Astrocyte of the cerebellum (primary cell): Measurements from ENCODE around the gene UNKL.

Experiments used
- DNase-seq: peaks from one replicate; pipeline ENCODE4 v3.0.0-alpha.2; 2011; ENCODE audit warnings: low read depth
- H3K4me3 ChIP-seq: 2 replicates; pipeline ENCODE4 v1.5.1; 2011; ENCODE audit warnings: mild to moderate bottlenecking, low read depth, low read length, moderate library complexity
- in situ Hi-C: cut with HindIII; loops from 2 replicates; pipeline ENCODE4 v1.10.0; 2017; ENCODE audit warnings: low sequenced_read_pairs
- TF ChIP-seq, protein P1 (sequence below): IDR thresholded peaks from 2 replicates; pipeline ENCODE4 v1.5.1; 2012; ENCODE audit warnings: low read length, low read depth, moderate library complexity, mild to moderate bottlenecking; ENCODE audit errors: missing control alignments

The UNKL gene

DNA sequence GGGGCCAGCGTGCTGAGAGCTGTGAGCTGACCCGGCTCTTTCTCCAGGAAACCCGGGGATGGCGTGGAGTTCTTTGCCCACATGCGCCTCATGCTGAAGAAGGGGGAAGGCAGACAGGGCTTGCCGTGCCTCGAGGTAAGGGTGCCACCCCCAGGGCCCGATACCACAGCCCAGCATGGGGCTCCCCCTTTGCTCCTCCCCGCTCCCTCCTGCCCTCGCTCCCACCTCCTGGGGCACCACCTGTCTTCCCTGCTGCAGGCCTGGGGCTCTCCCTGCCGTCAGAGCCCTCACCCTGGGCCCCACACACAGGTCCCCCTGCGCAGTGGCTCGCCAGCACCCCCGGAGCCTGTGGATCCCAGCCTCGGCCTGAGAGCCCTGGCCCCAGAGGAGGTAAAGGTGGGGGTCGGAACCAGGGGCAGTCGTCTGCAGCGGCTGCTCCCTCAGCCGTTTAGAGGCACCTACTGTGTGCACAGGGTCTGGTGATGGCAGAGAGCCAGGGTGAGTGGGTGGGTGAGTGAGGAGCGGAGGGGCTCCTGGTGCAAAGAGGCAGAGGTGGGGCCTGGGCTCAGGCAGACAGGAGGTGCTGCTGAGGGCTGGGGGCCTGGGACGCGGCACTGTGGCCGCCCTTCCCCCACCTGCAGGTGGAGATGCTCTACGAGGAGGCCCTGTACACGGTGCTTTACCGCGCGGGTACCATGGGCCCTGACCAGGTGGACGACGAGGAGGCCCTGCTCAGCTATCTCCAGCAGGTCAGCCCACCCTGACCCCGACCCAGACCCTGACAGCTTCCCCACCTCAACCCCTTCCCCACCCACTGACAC, 75.4 kb downstream of the UNKL start:
- in situ Hi-C loops, result no loop called here
- TF ChIP-seq, protein P1, sequence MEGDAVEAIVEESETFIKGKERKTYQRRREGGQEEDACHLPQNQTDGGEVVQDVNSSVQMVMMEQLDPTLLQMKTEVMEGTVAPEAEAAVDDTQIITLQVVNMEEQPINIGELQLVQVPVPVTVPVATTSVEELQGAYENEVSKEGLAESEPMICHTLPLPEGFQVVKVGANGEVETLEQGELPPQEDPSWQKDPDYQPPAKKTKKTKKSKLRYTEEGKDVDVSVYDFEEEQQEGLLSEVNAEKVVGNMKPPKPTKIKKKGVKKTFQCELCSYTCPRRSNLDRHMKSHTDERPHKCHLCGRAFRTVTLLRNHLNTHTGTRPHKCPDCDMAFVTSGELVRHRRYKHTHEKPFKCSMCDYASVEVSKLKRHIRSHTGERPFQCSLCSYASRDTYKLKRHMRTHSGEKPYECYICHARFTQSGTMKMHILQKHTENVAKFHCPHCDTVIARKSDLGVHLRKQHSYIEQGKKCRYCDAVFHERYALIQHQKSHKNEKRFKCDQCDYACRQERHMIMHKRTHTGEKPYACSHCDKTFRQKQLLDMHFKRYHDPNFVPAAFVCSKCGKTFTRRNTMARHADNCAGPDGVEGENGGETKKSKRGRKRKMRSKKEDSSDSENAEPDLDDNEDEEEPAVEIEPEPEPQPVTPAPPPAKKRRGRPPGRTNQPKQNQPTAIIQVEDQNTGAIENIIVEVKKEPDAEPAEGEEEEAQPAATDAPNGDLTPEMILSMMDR, result no peak
- no peak overlapping the region for H3K4me3 ChIP-seq
- DNase-seq, result no peak

DNA sequence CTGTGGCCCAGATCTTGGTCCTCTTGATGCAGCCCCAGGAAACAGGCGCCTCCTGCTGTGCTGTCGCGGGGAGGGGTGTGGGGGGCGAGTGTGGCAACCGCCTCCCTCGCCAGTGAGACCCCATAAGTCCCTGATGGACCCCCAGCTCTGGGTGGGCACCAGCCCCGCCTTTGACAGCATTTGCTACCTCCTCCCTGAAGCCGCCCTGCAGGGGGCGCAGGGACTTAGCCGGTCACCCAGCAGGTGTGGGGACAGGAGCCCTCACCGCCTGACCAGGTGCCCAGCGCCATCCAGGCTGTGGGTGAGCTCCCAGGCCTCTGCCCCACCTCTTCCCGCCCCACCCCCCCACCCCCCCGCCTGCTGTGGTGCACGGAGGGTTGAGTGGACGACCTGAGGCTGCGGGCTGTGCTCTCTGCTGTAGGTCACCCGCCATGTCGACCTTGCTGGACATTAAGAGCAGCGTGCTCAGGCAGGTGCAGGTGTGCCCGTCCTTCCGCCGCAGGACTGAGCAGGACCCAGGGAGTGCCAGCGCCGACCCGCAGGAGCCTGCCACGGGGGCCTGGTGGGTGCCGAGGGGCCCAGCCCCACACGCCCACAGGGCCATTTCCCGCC, 76.3 kb downstream of the UNKL start:
- no peak for DNase-seq
- TF ChIP-seq, protein P1, result no peak
- H3K4me3 ChIP-seq, result no peak overlapping the region
- in situ Hi-C loops, result no loop called here

DNA sequence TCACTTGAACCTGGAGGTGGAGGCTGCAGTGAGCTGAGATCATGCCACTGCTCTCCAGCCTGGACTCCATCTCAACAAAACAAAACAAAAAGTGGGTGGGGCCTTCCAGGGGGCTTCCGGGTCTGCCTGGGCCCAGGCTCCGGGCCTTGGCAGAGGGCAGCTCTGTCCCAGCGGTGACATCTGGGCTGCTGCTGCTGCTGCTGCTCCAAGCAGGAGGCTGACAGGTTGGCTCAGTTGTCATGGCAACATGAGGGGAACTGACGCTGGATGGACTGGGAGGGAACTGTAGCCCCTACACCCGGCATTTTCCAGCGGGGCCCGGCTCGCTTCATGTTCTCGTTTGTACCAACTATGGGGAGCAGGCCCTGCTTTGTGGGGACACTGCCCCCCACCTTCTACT, 77.0 kb downstream of the UNKL start:
- no peak overlapping the region for H3K4me3 ChIP-seq
- DNase-seq, result no peak
- TF ChIP-seq, protein P1, result no peak
- in situ Hi-C loops, result no loop called here

DNA sequence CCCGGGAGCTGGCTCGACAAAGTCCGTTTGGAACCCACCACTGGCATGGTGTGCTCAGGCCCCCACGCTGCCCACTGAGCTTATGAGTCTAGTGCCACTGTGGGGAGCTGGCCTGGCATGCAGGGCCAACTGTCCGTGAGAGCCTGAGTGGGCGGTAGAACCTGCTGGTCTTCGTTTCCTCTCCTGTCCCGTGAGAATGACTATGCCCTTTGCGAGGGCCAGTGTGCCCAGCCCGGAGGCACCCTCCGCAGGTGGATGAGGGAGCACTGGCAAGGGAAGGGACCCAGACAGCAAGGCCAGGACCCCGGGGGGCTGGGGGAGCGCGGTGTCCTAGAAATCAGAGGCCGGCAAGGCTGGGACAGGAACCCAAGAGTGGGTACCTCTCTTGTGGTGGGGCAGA, 77.9 kb downstream of the UNKL start:
- TF ChIP-seq, protein P1, result no peak
- in situ Hi-C loops, result no loop called here
- H3K4me3 ChIP-seq, result no peak overlapping the region
- DNase-seq, result no peak

DNA sequence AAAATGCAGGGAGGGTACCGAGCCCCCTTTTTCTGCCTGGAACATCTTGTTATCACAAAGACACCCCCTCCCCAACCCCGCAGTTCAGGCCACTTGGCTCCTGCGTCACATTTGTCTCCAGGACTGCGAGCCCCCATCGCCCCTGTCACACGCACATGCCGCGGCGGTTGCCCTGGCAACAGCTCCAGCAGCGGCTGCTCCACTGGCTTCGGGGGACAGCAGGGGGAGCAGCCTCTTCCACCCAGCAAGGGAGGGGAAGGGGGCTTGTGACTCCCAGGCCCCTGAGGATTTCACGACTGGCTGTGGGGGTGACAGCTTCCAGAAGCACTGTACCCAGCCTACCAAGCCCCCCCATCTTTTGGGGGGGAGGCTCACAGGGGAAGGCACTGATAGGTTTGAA, 78.5 kb downstream of the UNKL start:
- in situ Hi-C loops, result no loop called here
- TF ChIP-seq, protein P1, result no peak
- no peak for DNase-seq
- H3K4me3 ChIP-seq, result no peak overlapping the region

DNA sequence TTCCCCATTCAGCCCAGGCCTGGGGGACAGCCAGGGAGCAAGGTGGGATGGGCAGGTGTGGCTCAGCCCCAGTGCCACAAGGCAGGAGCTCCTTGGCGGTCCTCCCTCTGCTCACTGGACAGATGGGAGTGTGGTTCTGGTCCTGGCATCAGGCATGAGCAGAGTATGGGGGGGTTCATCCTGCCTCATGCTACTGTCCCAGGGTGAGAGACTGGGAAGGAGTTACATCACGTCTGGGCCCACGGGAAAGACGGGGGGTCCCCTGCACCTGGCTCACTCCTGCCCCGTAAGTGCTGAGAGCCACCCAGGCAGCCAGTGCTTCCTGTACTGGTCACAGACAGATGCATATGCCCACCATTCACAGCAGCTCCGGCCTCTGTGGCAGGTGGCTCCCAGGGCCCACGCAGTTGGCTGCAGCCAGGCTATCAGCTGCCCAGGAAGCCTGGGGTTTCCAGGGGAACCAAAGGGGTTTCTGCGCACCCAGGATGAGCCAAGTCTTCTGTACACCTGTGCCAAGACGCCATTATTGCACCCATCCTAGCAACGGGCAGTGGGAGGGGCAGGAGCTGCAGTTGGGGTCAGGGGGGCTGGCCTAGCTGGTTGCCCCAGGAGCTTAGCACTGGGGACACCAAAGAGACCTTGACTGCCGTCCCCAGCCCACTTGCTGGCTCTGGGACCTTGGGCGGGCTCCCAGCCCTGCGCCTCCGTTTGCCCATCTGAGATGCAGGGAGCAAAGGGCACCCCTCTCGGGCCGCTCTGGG, 79.1 kb downstream of the UNKL start:
- no peak overlapping the region for H3K4me3 ChIP-seq
- DNase-seq, result no peak
- in situ Hi-C loops, result no loop called here
- TF ChIP-seq, protein P1, result no peak
